Body of pancreas (tissue), 4 donors: ENCODE measurements around the gene STPG1. TPM values are rescaled to one million over a fixed set of nuclear protein-coding genes. Genes with fewer than 3 reads are reported as not detected.
A peak's percentile ranks its signal among the peaks of the same experiment; 100 is the strongest.

Experiments used
- ATAC-seq: fragments of 150-250 bp; one replicate; pipeline ENCODE4 v1.9.1; 2016
- DNase-seq, 4 donors: peaks; one replicate each; pipeline ENCODE4 v3.0.0-alpha.2; 2019
- H3K27ac ChIP-seq, 4 donors: fragments of 200-600 bp; sonication (generic); 1 replicate in 3 of 4; 2 replicates in 1 of 4; pipeline versions ENCODE4 v1.5.1 to v1.6.1; 2016 to 2019; ENCODE audit warnings: mild to moderate bottlenecking in 1 of 4, mixed read lengths in 1 of 4, moderate library complexity in 1 of 4
- H3K27me3 ChIP-seq, 2 donors: fragments of 200-600 bp; sonication (generic); one replicate each; pipeline ENCODE4 v1.6.0; 2016; ENCODE audit warnings: mild to moderate bottlenecking in 1 of 2
- H3K36me3 ChIP-seq, 2 donors: fragments of 200-600 bp; sonication (generic); replicated peaks in 1 of 2; 2 replicates each; pipeline ENCODE4 v1.5.1; 2016; ENCODE audit warnings: low read depth in 2 of 2; ENCODE audit not compliant: insufficient read depth in 1 of 2
- H3K4me1 ChIP-seq: fragments of 200-600 bp; sonication (generic); one replicate; pipeline ENCODE4 v1.6.0; 2016
- H3K4me3 ChIP-seq, 2 donors: fragments of 200-600 bp; sonication (generic); 1 replicate in 1 of 2; 2 replicates in 1 of 2; pipeline ENCODE4 v1.5.1; 2016 to 2019
- H3K9me3 ChIP-seq, 3 donors: fragments of 200-600 bp; sonication (generic); 1 replicate in 2 of 3; 2 replicates in 1 of 3; pipeline ENCODE4 v1.5.1; 2016
- CTCF ChIP-seq, 7 experiments: fragments of 450-650 bp in 4 of 7; fragments of 200-600 bp in 3 of 7; sonication (generic) in 3 of 7; IDR thresholded peaks; one replicate each; pipeline ENCODE4 v1.5.1; 2016 to 2019; ENCODE audit warnings: antibody characterized with exemption in 7 of 7
- POLR2A ChIP-seq, 3 donors: fragments of 450-650 bp; IDR thresholded peaks; one replicate each; pipeline ENCODE4 v1.6.1; 2016; ENCODE audit warnings: antibody characterized with exemption in 3 of 3, mild to moderate bottlenecking in 2 of 3
- WGBS, 2 donors: methylation state at CpG; one replicate each; pipeline ENCODE4 v1.1.5; 2017; 5-methylcytosine and 5-hydroxymethylcytosine counted together
- intact Hi-C: fragments of 100-400 bp; cut with DNase I; formaldehyde crosslinking; loops from one replicate; pipeline ENCODE4 v1.15.1; 2023
- total RNA-seq, 2 donors: library from RNA; depleted of rRNA; stranded (reverse); fragments of >200 nt; gene quantifications; one replicate each; pipeline ENCODE4 v1.1.0, GENCODE V29; 2016

Gene STPG1
- total RNA-seq, 2 donors from 2014 or later, result 1.6 to 2.6 TPM

GRCh38 chr1:24403806-24404205 is 9.8 kb downstream of the STPG1 start:
- no peak for ATAC-seq
- WGBS, 2 donors, result 82 to 83% methylated on average over 4 of the region's 4 CpGs
- Histone ChIP-seq H3K9me3 (no peaks in the 10 kb centered on the region), H3K27ac (no peak overlapping the region), H3K36me3 (no peaks in the 10 kb centered on the region), H3K4me3 (no peak overlapping the region), H3K27me3 (no peaks in the 10 kb centered on the region), H3K4me1 (no peaks in the 10 kb centered on the region)
- TF ChIP-seq POLR2A (IDR thresholded peaks at IDR 0.05), result no peak
- no peak for TF ChIP-seq CTCF (IDR thresholded peaks at IDR 0.05)
- intact Hi-C loops, result no loop called here
- no peak for DNase-seq

GRCh38 chr1:24400065-24400464 is 13.5 kb downstream of the STPG1 start:
- intact Hi-C loops, result no loop called here
- TF ChIP-seq POLR2A (IDR thresholded peaks at IDR 0.05) (no peak), CTCF (IDR thresholded peaks at IDR 0.05) (no peak)
- H3K27me3 ChIP-seq, result no peaks in the 10 kb centered on the region
- H3K4me1 ChIP-seq, result no peaks in the 10 kb centered on the region
- H3K27ac ChIP-seq, result no peak overlapping the region
- H3K4me3 ChIP-seq, result no peak overlapping the region
- no peaks in the 10 kb centered on the region for H3K9me3 ChIP-seq
- 17 to 21% methylated on average over 1 of the region's 1 CpG for WGBS, 2 donors
- DNase-seq (no peak), ATAC-seq (no peak)
- no peaks in the 10 kb centered on the region for H3K36me3 ChIP-seq

- DNase-seq (no peak), ATAC-seq (no peak)
- no peaks in the 10 kb centered on the region for H3K36me3 ChIP-seq
- H3K27me3 ChIP-seq, result no peaks in the 10 kb centered on the region
- peaks cover 12% of the 10 kb centered on the region for H3K4me1 ChIP-seq
- intact Hi-C loops, result no loop called here
- H3K27ac ChIP-seq, result no peak overlapping the region
- no peak overlapping the region for H3K4me3 ChIP-seq
- TF ChIP-seq CTCF (IDR thresholded peaks at IDR 0.05) (no peak), POLR2A (IDR thresholded peaks at IDR 0.05) (no peak)
- H3K9me3 ChIP-seq, result no peaks in the 10 kb centered on the region
- WGBS, 2 donors, result 85 to 87% methylated on average over 6 of the region's 6 CpGs
These were observed 19.7 kb downstream of the STPG1 start for GRCh38 chr1:24393892-24394291.

- Histone ChIP-seq H3K4me3 (no peak overlapping the region), H3K27me3 (no peaks in the 10 kb centered on the region), H3K36me3 (no peaks in the 10 kb centered on the region), H3K27ac (no peak overlapping the region), H3K9me3 (no peaks in the 10 kb centered on the region), H3K4me1 (peaks cover 12% of the 10 kb centered on the region)
- ATAC-seq, result no peak
- DNase-seq, result no peak
- TF ChIP-seq POLR2A (IDR thresholded peaks at IDR 0.05) (no peak), CTCF (IDR thresholded peaks at IDR 0.05) (no peak)
- intact Hi-C loops, result no loop called here
- WGBS, 2 donors, result 78 to 87% methylated on average over 4 of the region's 4 CpGs
These were observed 20.5 kb downstream of the STPG1 start for GRCh38 chr1:24392982-24393650.

- no peak for DNase-seq
- WGBS, 2 donors, result 86 to 94% methylated on average over 4 of the region's 4 CpGs
These were observed 21.0 kb downstream of the STPG1 start for GRCh38 chr1:24392604-24392946.

More at GRCh38 chr1:24392604-24392946, 21.0 kb downstream of the STPG1 start:
- H3K4me3 ChIP-seq, result no peak overlapping the region
- TF ChIP-seq CTCF (IDR thresholded peaks at IDR 0.05), result peak in 1 of 7 experiments; percentile 4
- TF ChIP-seq POLR2A (IDR thresholded peaks at IDR 0.05), result no peak
- intact Hi-C loops, result no loop called here
- no peaks in the 10 kb centered on the region for H3K27me3 ChIP-seq
- no peaks in the 10 kb centered on the region for H3K36me3 ChIP-seq
- no peaks in the 10 kb centered on the region for H3K9me3 ChIP-seq
- H3K4me1 ChIP-seq, result peaks cover 14% of the 10 kb centered on the region
- ATAC-seq, result no peak
- H3K27ac ChIP-seq, result no peak overlapping the region
